ENCODE data around the gene LINC01488.

Gene LINC01488

GRCh38 chr11:69481393-69481844 is at the start of gene LINC01488:
TSS of gene LINC01488 (plus strand) at chr11:69481663.
- Histone ChIP-seq H3K36me3 (ENCODE audit: low read length) (no peaks in the 10 kb centered on the region), H3K4me2 (ENCODE audit: low read depth, low read length, poor library complexity, severe bottlenecking) (no peak within 1 kb of the TSS), H4K20me1 (ENCODE audit: low read depth, low read length) (no peaks in the 10 kb centered on the region), H3K9me2 (replicated peaks; ENCODE audit: insufficient read depth, low read length) (no peaks in the 10 kb centered on the region), H3K4me3 (ENCODE audit: insufficient read depth, low read length, poor library complexity, severe bottlenecking) (no peak within 1 kb of the TSS), H3K9ac (ENCODE audit: low read length) (no peak within 1 kb of the TSS), H3K9me3 (ENCODE audit: insufficient read depth, low read length) (no peaks in the 10 kb centered on the region), H3K27ac (ENCODE audit: low read depth, low read length) (no peak within 1 kb of the TSS), H3F3A (ENCODE audit: insufficient read depth) (no peaks in the 10 kb centered on the region), H3K27me3 (ENCODE audit: low read length) (no peaks in the 10 kb centered on the region), H3K79me2 (ENCODE audit: insufficient read depth, low read length) (no peaks in the 10 kb centered on the region), H2AFZ (ENCODE audit: low read depth, low read length, severe bottlenecking) (no peak within 1 kb of the TSS)
- TF ChIP-seq EZH2phosphoT487 (conservative IDR thresholded peaks at IDR 0.05; ENCODE audit: low read length) (no peak), CTCF (IDR thresholded peaks at IDR 0.05; ENCODE audit: insufficient read depth, low read length, poor library complexity, severe bottlenecking) (no peak)

- no peak overlapping the region for H3K27ac ChIP-seq (ENCODE audit: low read depth, low read length)
- H4K20me1 ChIP-seq (ENCODE audit: low read depth, low read length), result no peaks in the 10 kb centered on the region
- H3F3A ChIP-seq (ENCODE audit: insufficient read depth), result no peaks in the 10 kb centered on the region
- H3K9ac ChIP-seq (ENCODE audit: low read length), result no peak overlapping the region
- H3K4me3 ChIP-seq (ENCODE audit: insufficient read depth, low read length, poor library complexity, severe bottlenecking), result no peak overlapping the region
- H3K79me2 ChIP-seq (ENCODE audit: insufficient read depth, low read length), result no peaks in the 10 kb centered on the region
- H3K4me2 ChIP-seq (ENCODE audit: low read depth, low read length, poor library complexity, severe bottlenecking), result no peak overlapping the region
- no peaks in the 10 kb centered on the region for H3K9me3 ChIP-seq (ENCODE audit: insufficient read depth, low read length)
- no peaks in the 10 kb centered on the region for H3K36me3 ChIP-seq (ENCODE audit: low read length)
- H3K27me3 ChIP-seq (ENCODE audit: low read length), result no peaks in the 10 kb centered on the region
- no peak overlapping the region for H2AFZ ChIP-seq (ENCODE audit: low read depth, low read length, severe bottlenecking)
- TF ChIP-seq CTCF (IDR thresholded peaks at IDR 0.05; ENCODE audit: insufficient read depth, low read length, poor library complexity, severe bottlenecking) (no peak), EZH2phosphoT487 (conservative IDR thresholded peaks at IDR 0.05; ENCODE audit: low read length) (no peak)
- H3K9me2 ChIP-seq (replicated peaks; ENCODE audit: insufficient read depth, low read length), result no peaks in the 10 kb centered on the region
These were observed 49.3 kb upstream of the LINC01488 start for GRCh38 chr11:69431893-69432738.

- Histone ChIP-seq H3K27ac (ENCODE audit: low read depth, low read length) (no peak overlapping the region), H3K9me3 (ENCODE audit: insufficient read depth, low read length) (no peaks in the 10 kb centered on the region), H3K9ac (ENCODE audit: low read length) (no peak overlapping the region)
These were observed 47.7 kb upstream of the LINC01488 start for GRCh38 chr11:69433741-69434140.

More at GRCh38 chr11:69433741-69434140, 47.7 kb upstream of the LINC01488 start:
- H3K4me3 ChIP-seq (ENCODE audit: insufficient read depth, low read length, poor library complexity, severe bottlenecking), result no peak overlapping the region
- no peaks in the 10 kb centered on the region for H3K9me2 ChIP-seq (replicated peaks; ENCODE audit: insufficient read depth, low read length)
- no peaks in the 10 kb centered on the region for H4K20me1 ChIP-seq (ENCODE audit: low read depth, low read length)
- H3K36me3 ChIP-seq (ENCODE audit: low read length), result no peaks in the 10 kb centered on the region
- H3K4me2 ChIP-seq (ENCODE audit: low read depth, low read length, poor library complexity, severe bottlenecking), result no peak overlapping the region
- no peak overlapping the region for H2AFZ ChIP-seq (ENCODE audit: low read depth, low read length, severe bottlenecking)
- no peaks in the 10 kb centered on the region for H3K79me2 ChIP-seq (ENCODE audit: insufficient read depth, low read length)
- H3F3A ChIP-seq (ENCODE audit: insufficient read depth), result no peaks in the 10 kb centered on the region
- H3K27me3 ChIP-seq (ENCODE audit: low read length), result no peaks in the 10 kb centered on the region
- TF ChIP-seq CTCF (IDR thresholded peaks at IDR 0.05; ENCODE audit: insufficient read depth, low read length, poor library complexity, severe bottlenecking) (no peak), EZH2phosphoT487 (conservative IDR thresholded peaks at IDR 0.05; ENCODE audit: low read length) (no peak)

All from SU-DHL-6 (cell line).